NT2/D1 (cell line): ENCODE measurements around the gene TGM1.

ENCODE experiments used
- DNase-seq: peaks from one replicate; pipeline ENCODE4 v3.0.0-alpha.2; 2011; ENCODE audit warnings: low read depth, low spot score
- H3K27me3 ChIP-seq: 2 replicates; pipeline ENCODE4 v1.6.0; 2011; ENCODE audit warnings: mild to moderate bottlenecking; ENCODE audit not compliant: insufficient read length, insufficient read depth
- H3K36me3 ChIP-seq: 2 replicates; pipeline ENCODE4 v1.6.1; 2011; ENCODE audit warnings: mild to moderate bottlenecking, low read length, mixed read lengths; ENCODE audit not compliant: insufficient read depth, insufficient read length
- H3K4me1 ChIP-seq: 2 replicates; pipeline ENCODE4 v1.5.1; 2011; ENCODE audit not compliant: insufficient read depth, insufficient read length
- H3K4me3 ChIP-seq: 2 replicates; pipeline ENCODE4 v1.5.1; 2011; ENCODE audit warnings: low read depth; ENCODE audit not compliant: insufficient read length
- H3K9ac ChIP-seq: 2 replicates; pipeline ENCODE4 v1.6.0; 2011; ENCODE audit warnings: low read depth; ENCODE audit not compliant: insufficient read length
- H3K9me3 ChIP-seq: 2 replicates; pipeline ENCODE4 v1.5.1; 2011; ENCODE audit warnings: mild to moderate bottlenecking, low read length; ENCODE audit not compliant: insufficient read depth
- SUZ12 ChIP-seq: IDR thresholded peaks from 2 replicates; pipeline ENCODE4 v1.6.1; 2011; ENCODE audit not compliant: insufficient read length, insufficient read depth; ENCODE audit errors: extremely low read depth
- YY1 ChIP-seq: IDR thresholded peaks from 2 replicates; pipeline ENCODE4 v1.6.1; 2011; ENCODE audit not compliant: insufficient read length, insufficient read depth
- ZNF274 ChIP-seq: IDR thresholded peaks from 2 replicates; pipeline ENCODE4 v1.6.1; 2011; ENCODE audit warnings: mild to moderate bottlenecking, low read depth, low read length

The TGM1 gene

DNA sequence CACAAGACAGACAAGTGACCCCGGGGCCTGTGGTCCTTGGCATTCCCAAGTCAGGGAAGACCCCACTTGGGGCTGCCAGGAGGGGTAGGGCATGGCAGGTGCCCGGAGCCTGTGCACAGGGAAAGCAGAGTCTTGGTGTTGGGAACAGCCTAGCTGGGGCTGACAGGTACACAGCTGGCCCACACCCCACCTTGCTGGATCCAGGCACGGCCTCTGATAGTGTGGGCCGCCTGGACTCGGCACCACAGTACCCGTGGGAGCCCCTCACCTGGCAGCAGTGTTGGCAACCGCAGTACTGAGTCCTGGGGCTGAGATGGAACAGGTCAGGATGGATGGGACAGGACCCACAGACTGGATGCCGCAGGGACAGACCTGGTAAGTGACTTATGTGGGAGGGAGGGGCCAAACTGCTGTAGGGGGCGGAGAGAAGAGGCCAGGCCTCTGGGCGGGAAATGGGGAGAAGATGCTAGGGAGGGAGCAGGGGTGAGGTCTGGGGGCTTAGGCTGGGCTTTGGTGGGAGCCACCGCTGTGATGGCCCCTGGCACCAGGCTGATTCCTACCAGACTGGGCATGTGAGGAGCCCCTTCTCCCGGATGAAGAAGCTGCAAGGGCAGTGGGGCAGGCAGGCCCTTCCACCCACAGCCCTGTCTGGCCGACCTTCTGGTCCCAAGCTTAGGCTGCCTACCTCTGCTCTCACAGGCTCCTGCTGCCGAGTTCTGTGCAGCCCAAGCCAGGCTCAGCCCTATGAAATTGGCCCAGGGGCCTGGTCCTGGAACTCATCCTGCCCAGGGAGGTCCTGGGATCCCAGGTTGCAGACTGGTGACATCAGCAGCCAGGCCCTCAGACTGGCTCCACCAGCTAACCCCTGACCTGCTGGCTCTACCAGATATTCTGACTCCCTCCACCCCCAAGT is at the start of gene TGM1:
Gene TGM1, minus strand, starts transcription at position 357 of the 913 bp plus-strand sequence. CDS start 825 bp downstream, outside the sequence.
- H3K9ac ChIP-seq = no peak within 1 kb of the TSS
- TF ChIP-seq ZNF274 (no peak), YY1 (no peak), SUZ12 (no peak)
- H3K4me1 ChIP-seq = peaks cover 11% of the 10 kb centered on the region
- H3K27me3 ChIP-seq = no peaks in the 10 kb centered on the region
- peaks cover 33% of the 10 kb centered on the region for H3K36me3 ChIP-seq
- no peak within 1 kb of the TSS for H3K4me3 ChIP-seq
- no peaks in the 10 kb centered on the region for H3K9me3 ChIP-seq
- DNase-seq = no peak

DNA sequence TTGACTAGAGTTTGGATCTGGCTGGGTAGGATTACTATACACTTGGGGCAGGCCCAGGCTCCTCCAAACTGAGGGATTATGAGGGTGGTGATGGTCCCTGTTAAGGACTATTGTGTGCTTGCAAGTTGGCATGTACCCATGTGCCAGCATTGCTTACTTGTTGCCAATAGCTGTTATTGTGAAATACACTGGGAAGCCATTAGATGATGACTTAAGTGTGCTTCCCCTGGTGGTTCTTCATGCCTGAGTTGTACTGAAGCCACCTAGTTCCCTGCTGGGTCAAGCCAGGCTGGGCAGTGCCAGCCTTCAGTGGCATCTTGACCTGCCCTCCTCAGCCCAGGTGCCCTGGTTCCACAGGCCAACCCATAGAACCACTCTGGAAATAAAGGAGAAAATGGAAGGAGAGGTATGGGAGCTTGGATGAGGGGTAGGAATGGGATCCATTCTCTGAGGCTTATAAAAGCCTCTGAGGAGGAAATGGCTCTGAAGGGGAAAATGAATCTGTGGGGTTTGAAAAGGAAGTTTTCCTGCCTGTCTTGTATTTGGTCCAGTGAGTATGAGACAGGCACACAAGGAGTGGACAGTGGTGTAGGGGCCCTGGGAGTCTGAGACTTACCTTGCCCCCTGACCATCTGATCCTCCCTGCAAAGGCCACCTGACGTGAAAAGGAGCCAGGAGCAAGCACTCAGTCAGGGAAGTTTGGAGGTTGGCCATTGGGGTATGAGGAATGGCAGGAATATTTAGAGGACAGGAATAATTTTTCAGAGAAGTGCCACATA is 49.0 kb upstream of the TGM1 start:
- no peak for DNase-seq

DNA sequence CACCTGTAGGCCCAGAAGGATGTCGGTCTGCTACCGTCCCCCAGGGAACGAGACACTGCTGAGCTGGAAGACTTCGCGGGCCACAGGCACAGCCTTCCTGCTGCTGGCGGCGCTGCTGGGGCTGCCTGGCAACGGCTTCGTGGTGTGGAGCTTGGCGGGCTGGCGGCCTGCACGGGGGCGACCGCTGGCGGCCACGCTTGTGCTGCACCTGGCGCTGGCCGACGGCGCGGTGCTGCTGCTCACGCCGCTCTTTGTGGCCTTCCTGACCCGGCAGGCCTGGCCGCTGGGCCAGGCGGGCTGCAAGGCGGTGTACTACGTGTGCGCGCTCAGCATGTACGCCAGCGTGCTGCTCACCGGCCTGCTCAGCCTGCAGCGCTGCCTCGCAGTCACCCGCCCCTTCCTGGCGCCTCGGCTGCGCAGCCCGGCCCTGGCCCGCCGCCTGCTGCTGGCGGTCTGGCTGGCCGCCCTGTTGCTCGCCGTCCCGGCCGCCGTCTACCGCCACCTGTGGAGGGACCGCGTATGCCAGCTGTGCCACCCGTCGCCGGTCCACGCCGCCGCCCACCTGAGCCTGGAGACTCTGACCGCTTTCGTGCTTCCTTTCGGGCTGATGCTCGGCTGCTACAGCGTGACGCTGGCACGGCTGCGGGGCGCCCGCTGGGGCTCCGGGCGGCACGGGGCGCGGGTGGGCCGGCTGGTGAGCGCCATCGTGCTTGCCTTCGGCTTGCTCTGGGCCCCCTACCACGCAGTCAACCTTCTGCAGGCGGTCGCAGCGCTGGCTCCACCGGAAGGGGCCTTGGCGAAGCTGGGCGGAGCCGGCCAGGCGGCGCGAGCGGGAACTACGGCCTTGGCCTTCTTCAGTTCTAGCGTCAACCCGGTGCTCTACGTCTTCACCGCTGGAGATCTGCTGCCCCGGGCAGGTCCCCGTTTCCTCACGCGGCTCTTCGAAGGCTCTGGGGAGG is 47.9 kb upstream of the TGM1 start, which contains the start of gene LTB4R:
Gene LTB4R, plus strand, starts transcription at position 857 of the 959 bp plus-strand sequence. CDS start 4,150 bp downstream, outside the sequence.
- H3K4me3 ChIP-seq = no peak within 1 kb of the TSS
- TF ChIP-seq YY1 (no peak), SUZ12 (no peak), ZNF274 (no peak)
- H3K9ac ChIP-seq = no peak within 1 kb of the TSS
- H3K9me3 ChIP-seq = no peaks in the 10 kb centered on the region
- H3K27me3 ChIP-seq = no peaks in the 10 kb centered on the region
- H3K36me3 ChIP-seq = peaks cover 73% of the 10 kb centered on the region
- peaks cover 4% of the 10 kb centered on the region for H3K4me1 ChIP-seq
- no peak for DNase-seq

More for the DNA sequence above, 49.0 kb upstream of the TGM1 start:
- H3K4me1 ChIP-seq = peaks cover 4% of the 10 kb centered on the region
- no peak overlapping the region for H3K9ac ChIP-seq
- H3K27me3 ChIP-seq = no peaks in the 10 kb centered on the region
- H3K4me3 ChIP-seq = no peak overlapping the region
- H3K36me3 ChIP-seq = peaks cover 69% of the 10 kb centered on the region
- TF ChIP-seq YY1 = no peak
- TF ChIP-seq ZNF274 = no peak
- no peak for TF ChIP-seq SUZ12
- no peaks in the 10 kb centered on the region for H3K9me3 ChIP-seq

GRCh38 chr14:24310265-24310645 is 47.3 kb upstream of the TGM1 start:
- H3K27me3 ChIP-seq = no peaks in the 10 kb centered on the region
- DNase-seq = no peak
- H3K9ac ChIP-seq = no peak overlapping the region
- no peaks in the 10 kb centered on the region for H3K9me3 ChIP-seq
- peaks cover 4% of the 10 kb centered on the region for H3K4me1 ChIP-seq
- H3K36me3 ChIP-seq = peaks cover 73% of the 10 kb centered on the region
- TF ChIP-seq YY1 (no peak), SUZ12 (no peak), ZNF274 (no peak)
- H3K4me3 ChIP-seq = no peak overlapping the region

DNA sequence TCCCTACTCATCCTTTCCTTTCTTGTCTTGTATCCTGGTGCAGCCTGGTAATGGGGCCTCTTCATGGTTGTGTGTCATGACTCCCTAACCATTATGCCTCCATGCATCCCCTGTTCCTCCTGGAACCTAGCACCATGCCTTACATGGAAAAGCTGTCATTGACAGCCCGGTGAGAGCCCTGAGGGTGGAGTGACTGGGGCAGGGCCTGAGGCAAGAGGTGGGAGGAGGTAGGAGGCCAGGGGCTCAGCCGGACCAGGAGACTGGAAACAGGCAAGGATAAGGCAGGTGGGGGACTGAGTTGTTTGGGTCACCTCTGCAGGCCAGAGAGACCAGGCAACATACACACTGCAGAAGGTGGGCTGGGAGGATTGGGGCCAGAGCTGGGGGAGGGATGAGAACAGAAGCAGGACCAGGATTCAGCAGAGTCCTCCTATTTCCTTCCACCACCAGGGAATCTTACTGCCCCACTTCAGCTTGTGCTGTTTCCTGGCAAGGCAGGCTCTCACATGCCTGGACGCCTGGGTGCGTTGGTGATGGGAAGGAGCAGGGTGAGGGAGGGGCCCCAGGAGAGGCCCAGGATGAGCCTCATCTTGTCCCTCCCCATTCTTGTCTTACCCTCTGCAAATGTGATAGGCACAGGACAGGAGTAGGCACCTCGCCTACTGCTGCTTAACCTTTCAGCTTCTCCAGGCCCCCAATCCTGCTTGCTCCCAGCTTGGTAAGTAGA is 46.7 kb upstream of the TGM1 start, which contains the start of gene LTB4R2:
Gene LTB4R2, plus strand, starts transcription at position 603 of the 727 bp plus-strand sequence. CDS start 525 bp downstream, outside the sequence.
- DNase-seq = no peak
- TF ChIP-seq YY1 (no peak), SUZ12 (no peak)
- no peak within 1 kb of the TSS for H3K4me3 ChIP-seq
- H3K27me3 ChIP-seq = no peaks in the 10 kb centered on the region
- no peaks in the 10 kb centered on the region for H3K9me3 ChIP-seq
- peaks cover 4% of the 10 kb centered on the region for H3K4me1 ChIP-seq
- H3K36me3 ChIP-seq = peaks cover 79% of the 10 kb centered on the region
- H3K9ac ChIP-seq = no peak within 1 kb of the TSS
